AG04450 (cell line): ENCODE results near the gene REXO4. TPM values are rescaled to one million over a fixed set of nuclear protein-coding genes. Genes with fewer than 3 reads are reported as not detected.
"Not testable (repeated sequence)": the region's sequence is repeated elsewhere in the genome, so short reads cannot be mapped to it uniquely, and the experiment has no call there.

ENCODE experiments used
- CTCF ChIA-PET: fragments of 300-600, 350-600 bp; formaldehyde crosslinking; extraction: SDS; loops from one replicate; lab custom pipeline; 2022; ENCODE audit warnings: antibody characterized with exemption, inconsistent platforms; lab: Charles Lee
- POLR2A ChIA-PET: fragments of 350-600 bp; formaldehyde crosslinking; extraction: SDS; loops from one replicate; lab custom pipeline; 2021; ENCODE audit warnings: antibody characterized with exemption, inconsistent platforms; lab: Yijun Ruan, JAX
- DNase-seq: peaks from one replicate; pipeline ENCODE4 v3.0.0-alpha.2; 2011; ENCODE audit warnings: low read depth, low spot score
- H3K27ac ChIP-seq: one replicate; pipeline ENCODE4 v1.5.1; 2012; ENCODE audit warnings: low read depth, low read length, control low read depth
- H3K27me3 ChIP-seq: one replicate; pipeline ENCODE4 v1.6.0; 2012; ENCODE audit warnings: low read length; ENCODE audit not compliant: control insufficient read depth, insufficient read depth
- H3K4me3 ChIP-seq: 2 replicates; pipeline ENCODE4 v1.5.1; 2011; ENCODE audit warnings: mild to moderate bottlenecking, low read depth, low read length, control low read depth
- H3K9me3 ChIP-seq: 2 replicates; pipeline ENCODE4 v1.5.1; 2012; ENCODE audit warnings: low read length; ENCODE audit not compliant: control insufficient read depth, insufficient read depth
- polyA plus RNA-seq: library from polyadenylated mRNA; depleted of rRNA; stranded (reverse); fragments of >200 nt; gene quantifications from 2 replicates; pipeline ENCODE4 v1.2.3, GENCODE V29; 2011
- TF ChIP-seq, protein P1 (sequence below): IDR thresholded peaks from 2 replicates; pipeline ENCODE4 v1.5.1; 2011; ENCODE audit warnings: low read depth, low read length, control low read depth, inconsistent platforms

Gene REXO4
- polyA plus RNA-seq, 1 experiment = 21.0 TPM

DNA sequence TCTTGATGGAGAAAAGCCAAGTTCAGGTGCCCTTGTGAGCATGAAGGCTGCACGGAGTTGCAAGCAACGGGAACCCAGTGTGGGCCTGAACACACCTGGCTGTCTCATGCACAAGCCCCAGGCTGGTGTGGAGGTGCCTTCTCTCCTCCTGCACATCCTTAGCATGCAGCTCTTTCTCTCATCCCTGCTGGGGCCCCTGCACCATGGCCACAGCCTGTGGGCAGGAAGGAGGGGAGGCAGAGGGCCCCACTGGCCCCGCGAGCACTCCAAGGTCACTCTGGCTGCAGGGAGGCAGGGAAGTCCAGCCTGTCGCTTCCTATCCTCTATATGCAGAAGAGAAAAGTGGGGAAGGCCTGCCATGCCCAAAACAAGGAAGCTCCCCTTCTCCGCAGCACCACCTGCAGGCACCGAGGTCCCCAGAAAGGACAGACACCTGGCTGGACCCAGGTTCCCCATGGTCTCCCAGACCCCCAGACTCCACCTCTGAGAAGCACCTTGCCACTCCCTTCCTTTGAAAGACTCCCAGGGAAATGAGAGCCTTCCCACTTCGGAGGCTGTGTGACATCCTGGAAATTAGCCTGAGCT lies 23.0 kb downstream of the REXO4 start:
- POLR2A ChIA-PET = no interaction called here
- CTCF ChIA-PET = interaction anchor here (1.2 to 1.7 kb wide), 2 partner anchors 18 to 90 kb away, joined by 3 to 4 read pairs; no protein-coding TSS in a partner anchor
- Histone ChIP-seq H3K4me3 (no peak overlapping the region), H3K27ac (no peak overlapping the region), H3K9me3 (no peaks in the 10 kb centered on the region), H3K27me3 (peaks cover 9% of the 10 kb centered on the region)
- TF ChIP-seq, protein P1, sequence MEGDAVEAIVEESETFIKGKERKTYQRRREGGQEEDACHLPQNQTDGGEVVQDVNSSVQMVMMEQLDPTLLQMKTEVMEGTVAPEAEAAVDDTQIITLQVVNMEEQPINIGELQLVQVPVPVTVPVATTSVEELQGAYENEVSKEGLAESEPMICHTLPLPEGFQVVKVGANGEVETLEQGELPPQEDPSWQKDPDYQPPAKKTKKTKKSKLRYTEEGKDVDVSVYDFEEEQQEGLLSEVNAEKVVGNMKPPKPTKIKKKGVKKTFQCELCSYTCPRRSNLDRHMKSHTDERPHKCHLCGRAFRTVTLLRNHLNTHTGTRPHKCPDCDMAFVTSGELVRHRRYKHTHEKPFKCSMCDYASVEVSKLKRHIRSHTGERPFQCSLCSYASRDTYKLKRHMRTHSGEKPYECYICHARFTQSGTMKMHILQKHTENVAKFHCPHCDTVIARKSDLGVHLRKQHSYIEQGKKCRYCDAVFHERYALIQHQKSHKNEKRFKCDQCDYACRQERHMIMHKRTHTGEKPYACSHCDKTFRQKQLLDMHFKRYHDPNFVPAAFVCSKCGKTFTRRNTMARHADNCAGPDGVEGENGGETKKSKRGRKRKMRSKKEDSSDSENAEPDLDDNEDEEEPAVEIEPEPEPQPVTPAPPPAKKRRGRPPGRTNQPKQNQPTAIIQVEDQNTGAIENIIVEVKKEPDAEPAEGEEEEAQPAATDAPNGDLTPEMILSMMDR = no peak
- DNase-seq = no peak

DNA sequence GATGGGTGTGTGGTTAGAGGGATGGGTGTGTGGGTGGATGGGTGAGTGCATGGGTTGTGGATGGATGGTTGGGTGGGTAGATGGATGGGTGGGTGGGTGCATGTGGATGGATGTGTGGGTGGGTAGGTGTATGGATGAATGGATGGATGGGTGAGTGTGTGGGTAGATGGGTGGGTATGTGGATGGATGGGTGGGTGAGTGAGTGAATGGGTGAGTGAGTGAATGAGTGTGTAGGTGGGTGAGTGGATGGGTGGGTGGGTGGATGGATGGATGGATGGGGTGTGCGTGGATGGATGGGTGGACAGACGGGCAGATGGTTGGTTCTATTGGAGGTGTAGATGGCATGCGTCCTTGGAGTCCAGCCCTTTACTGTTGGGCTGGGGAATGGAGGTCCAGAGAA lies 24.4 kb downstream of the REXO4 start:
- no peak for DNase-seq
- Histone ChIP-seq H3K9me3 (no peaks in the 10 kb centered on the region), H3K27ac (no peak overlapping the region), H3K27me3 (peaks cover 12% of the 10 kb centered on the region), H3K4me3 (no peak overlapping the region)
- TF ChIP-seq, protein P1 = no peak
- ChIA-PET CTCF (no interaction called here), POLR2A (no interaction called here)

DNA sequence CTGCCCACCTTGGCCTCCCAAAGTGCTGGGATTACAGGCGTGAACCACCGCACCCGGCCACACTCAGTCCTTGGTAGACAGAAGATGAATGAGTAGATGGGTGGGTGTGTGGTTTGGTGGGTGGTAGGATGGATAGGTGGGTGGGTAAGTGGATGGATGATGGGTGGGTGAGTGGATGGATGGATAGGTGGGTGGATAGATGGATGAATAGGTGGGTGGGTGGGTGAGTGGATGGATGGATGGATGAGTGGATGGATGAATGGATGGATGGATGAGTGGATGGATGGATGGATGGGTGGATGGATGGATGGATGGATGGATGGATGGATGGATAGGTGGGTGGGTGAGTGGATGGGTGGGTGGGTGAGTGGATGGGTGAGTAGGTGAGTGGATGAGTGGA lies 25.5 kb downstream of the REXO4 start:
- CTCF ChIA-PET, H3K9me3 ChIP-seq, H3K27ac ChIP-seq, DNase-seq, POLR2A ChIA-PET, H3K4me3 ChIP-seq: not testable (repeated sequence)
- peaks cover 10% of the 10 kb centered on the region for H3K27me3 ChIP-seq

DNA sequence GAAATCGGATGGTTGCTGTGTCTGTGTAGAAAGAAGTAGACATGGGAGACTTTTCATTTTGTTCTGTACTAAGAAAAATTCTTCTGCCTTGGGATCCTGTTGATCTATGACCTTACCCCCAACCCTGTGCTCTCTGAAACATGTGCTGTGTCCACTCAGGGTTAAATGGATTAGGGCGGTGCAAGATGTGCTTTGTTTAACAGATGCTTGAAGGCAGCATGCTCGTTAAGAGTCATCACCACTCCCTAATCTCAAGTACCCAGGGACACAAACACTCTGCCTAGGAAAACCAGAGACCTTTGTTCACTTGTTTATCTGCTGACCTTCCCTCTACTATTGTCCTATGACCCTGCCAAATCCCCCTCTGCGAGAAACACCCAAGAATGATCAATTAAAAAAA lies 26.4 kb downstream of the REXO4 start:
- H3K27ac ChIP-seq, H3K4me3 ChIP-seq, H3K9me3 ChIP-seq, H3K27me3 ChIP-seq, CTCF ChIA-PET, POLR2A ChIA-PET, DNase-seq: not testable (repeated sequence)

DNA sequence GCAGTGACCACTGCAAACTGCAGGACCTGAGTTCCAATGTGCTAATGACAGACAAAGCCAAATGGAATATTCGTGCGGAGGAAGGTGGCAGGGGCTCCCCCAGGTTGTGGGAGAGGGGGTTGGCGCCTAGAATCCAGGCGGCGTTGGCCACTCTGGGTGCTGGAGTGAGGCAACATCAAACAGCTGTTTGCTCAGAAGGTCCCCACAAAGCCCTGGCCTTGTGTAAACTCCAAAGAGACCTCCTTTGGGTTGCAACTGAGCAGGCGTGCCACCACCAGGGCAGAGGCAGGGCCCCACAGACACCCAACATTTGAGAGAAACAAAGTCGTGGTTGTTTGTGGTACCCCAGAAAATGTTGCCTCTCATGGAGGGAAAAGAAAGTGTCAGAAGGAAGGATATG lies 27.1 kb downstream of the REXO4 start:
- ChIA-PET CTCF (interaction anchor here (0.7 kb wide), 1 partner anchor 26 kb away, joined by 4 read pairs; no protein-coding TSS in a partner anchor), POLR2A (no interaction called here)
- H3K27ac ChIP-seq = no peak overlapping the region
- DNase-seq = no peak
- TF ChIP-seq, protein P1 = no peak
- H3K9me3 ChIP-seq = no peaks in the 10 kb centered on the region
- H3K27me3 ChIP-seq = peaks cover 5% of the 10 kb centered on the region
- no peak overlapping the region for H3K4me3 ChIP-seq

DNA sequence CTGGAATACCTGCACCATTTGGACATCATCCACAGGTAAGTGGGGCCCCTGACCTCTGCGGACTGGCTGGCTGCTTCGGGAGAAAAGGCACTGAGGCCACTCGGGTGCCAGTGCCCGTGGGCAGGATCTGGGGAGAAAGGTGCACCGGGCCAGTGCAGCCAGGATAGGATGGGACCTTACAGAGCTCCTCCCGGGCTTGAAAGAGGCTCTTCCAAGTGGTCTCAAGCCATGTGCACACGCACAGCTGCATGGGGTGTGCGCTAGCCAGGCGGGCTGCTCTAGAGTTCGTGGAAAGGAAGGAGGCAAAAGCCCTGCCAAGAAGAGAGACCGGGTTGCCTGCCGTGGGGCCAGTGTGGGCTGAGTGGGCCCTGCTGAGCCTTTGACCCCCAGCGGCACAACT lies 28.2 kb downstream of the REXO4 start:
- no peak for DNase-seq
- no peaks in the 10 kb centered on the region for H3K9me3 ChIP-seq
- POLR2A ChIA-PET = no interaction called here
- TF ChIP-seq, protein P1 = no peak
- CTCF ChIA-PET = no interaction called here
- no peak overlapping the region for H3K27ac ChIP-seq
- peaks cover 5% of the 10 kb centered on the region for H3K27me3 ChIP-seq
- H3K4me3 ChIP-seq = no peak overlapping the region
